Measurements from ENCODE around the gene ESRP2. TPM values are rescaled to one million over a fixed set of nuclear protein-coding genes. Genes with fewer than 3 reads are reported as not detected.

ESRP2 gene
- total RNA-seq, 1 donor = 0.86 TPM

DNA sequence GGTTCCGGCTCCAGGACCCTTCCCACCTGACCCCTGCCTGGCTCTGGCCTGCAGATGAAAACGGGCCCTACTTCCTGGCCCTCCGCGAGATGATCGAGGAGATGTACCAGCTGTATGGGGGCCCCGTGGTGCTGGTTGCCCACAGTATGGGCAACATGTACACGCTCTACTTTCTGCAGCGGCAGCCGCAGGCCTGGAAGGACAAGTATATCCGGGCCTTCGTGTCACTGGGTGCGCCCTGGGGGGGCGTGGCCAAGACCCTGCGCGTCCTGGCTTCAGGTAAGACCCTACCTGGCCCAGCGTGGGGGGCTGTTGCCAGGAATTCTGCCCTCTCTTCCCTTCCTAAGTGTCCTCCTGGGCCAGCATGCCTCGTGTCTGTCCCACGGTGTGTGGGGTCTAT is 19.8 kb upstream of the ESRP2 start:
- no peak for DNase-seq (ENCODE audit: low read depth)
- H3K4me3 ChIP-seq (ENCODE audit: low read depth, low read length) = no peak overlapping the region
- TF ChIP-seq, protein P1, sequence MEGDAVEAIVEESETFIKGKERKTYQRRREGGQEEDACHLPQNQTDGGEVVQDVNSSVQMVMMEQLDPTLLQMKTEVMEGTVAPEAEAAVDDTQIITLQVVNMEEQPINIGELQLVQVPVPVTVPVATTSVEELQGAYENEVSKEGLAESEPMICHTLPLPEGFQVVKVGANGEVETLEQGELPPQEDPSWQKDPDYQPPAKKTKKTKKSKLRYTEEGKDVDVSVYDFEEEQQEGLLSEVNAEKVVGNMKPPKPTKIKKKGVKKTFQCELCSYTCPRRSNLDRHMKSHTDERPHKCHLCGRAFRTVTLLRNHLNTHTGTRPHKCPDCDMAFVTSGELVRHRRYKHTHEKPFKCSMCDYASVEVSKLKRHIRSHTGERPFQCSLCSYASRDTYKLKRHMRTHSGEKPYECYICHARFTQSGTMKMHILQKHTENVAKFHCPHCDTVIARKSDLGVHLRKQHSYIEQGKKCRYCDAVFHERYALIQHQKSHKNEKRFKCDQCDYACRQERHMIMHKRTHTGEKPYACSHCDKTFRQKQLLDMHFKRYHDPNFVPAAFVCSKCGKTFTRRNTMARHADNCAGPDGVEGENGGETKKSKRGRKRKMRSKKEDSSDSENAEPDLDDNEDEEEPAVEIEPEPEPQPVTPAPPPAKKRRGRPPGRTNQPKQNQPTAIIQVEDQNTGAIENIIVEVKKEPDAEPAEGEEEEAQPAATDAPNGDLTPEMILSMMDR (IDR thresholded peaks at IDR 0.05; ENCODE audit: insufficient read depth, low read depth, low read length) = no peak

GRCh38 chr16:68253721-68254120 is 17.8 kb upstream of the ESRP2 start:
- TF ChIP-seq, protein P1 (IDR thresholded peaks at IDR 0.05; ENCODE audit: insufficient read depth, low read depth, low read length) = no peak
- no peak for DNase-seq (ENCODE audit: low read depth)
- no peak overlapping the region for H3K4me3 ChIP-seq (ENCODE audit: low read depth, low read length)

DNA sequence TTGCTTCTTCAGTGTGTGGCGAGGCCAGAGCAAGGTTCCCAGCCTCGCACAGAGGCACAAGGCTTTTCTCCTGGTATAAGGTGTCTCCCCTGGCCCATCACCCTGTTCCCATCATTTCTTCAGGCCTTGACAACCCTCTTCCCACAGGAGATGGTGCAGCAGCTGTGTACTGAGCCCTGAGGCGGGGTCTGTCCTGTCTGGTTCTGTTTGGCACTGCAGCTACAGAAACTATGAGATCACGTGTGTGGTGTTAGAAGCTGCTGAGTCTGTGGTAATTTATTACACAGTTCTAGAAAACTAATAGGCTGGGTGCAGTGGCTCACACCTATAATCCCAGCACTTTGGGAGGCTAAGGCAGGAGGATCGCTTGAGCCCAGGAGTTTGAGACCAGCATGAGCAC is 16.5 kb upstream of the ESRP2 start:
- TF ChIP-seq, protein P1 (IDR thresholded peaks at IDR 0.05; ENCODE audit: insufficient read depth, low read depth, low read length) = no peak
- no peak for DNase-seq (ENCODE audit: low read depth)
- no peak overlapping the region for H3K4me3 ChIP-seq (ENCODE audit: low read depth, low read length)

- DNase-seq (ENCODE audit: low read depth) = no peak
- TF ChIP-seq, protein P1 (IDR thresholded peaks at IDR 0.05; ENCODE audit: insufficient read depth, low read depth, low read length) = no peak
- H3K4me3 ChIP-seq (ENCODE audit: low read depth, low read length) = no peak overlapping the region
These were observed 15.9 kb upstream of the ESRP2 start for GRCh38 chr16:68251832-68252231.

DNA sequence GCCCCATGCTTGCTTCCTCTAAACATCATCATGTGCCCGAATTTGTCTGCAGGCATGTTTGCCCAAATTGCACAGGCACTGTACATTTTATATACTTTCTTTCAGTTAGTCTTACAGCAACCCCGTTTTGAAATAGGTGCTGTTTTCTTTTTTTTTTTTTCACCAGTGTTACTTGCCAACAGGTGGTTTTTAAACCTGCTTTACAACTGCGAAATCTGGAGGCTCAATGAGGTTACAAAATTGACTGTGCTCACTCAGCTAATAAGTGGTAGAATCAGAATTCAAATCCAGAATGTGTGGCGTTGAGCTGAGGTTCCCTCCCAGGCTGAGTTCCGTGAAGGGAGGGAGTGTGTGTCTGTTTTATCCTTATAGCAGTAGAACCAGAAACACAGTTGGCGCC is 15.0 kb upstream of the ESRP2 start:
- no peak overlapping the region for H3K4me3 ChIP-seq (ENCODE audit: low read depth, low read length)
- TF ChIP-seq, protein P1 (IDR thresholded peaks at IDR 0.05; ENCODE audit: insufficient read depth, low read depth, low read length) = no peak
- DNase-seq (ENCODE audit: low read depth) = no peak

GRCh38 chr16:68249371-68249770 is 13.4 kb upstream of the ESRP2 start:
- no peak overlapping the region for H3K4me3 ChIP-seq (ENCODE audit: low read depth, low read length)
- TF ChIP-seq, protein P1 (IDR thresholded peaks at IDR 0.05; ENCODE audit: insufficient read depth, low read depth, low read length) = no peak
- DNase-seq (ENCODE audit: low read depth) = no peak

DNA sequence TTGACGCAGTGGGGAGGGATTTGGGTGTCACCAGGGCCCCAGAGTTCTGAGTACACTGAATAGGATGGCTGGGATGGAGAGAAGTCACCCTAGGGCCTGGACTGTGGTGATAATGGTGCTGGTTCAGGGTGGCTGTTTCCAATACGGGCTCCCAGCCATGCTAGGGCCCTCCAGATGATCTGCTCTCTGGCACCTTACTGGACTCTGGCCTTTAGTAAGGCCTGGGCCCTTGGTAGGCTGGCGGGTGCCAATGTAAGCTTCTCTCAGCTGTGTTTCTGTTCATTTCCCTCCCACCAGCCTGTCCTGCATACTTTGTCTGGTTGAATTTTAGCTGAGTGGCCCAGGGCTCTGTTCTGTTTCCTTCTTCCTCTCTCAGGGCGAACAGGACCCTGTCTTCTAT is 12.0 kb upstream of the ESRP2 start:
- no peak for DNase-seq (ENCODE audit: low read depth)
- H3K4me3 ChIP-seq (ENCODE audit: low read depth, low read length) = no peak overlapping the region
- TF ChIP-seq, protein P1 (IDR thresholded peaks at IDR 0.05; ENCODE audit: insufficient read depth, low read depth, low read length) = no peak
